GM12878 (cell line): ENCODE results near the gene KCNK17. TPM values are rescaled to one million over a fixed set of nuclear protein-coding genes. Genes with fewer than 3 reads are reported as not detected.

Source experiments
- ATAC-seq: fragments of 200-7000 bp; cut with Tn5 transposase; 3 replicates; pipeline ENCODE4 v1.9.1; 2020; ENCODE audit warnings: mild to moderate bottlenecking, moderate library complexity
- BruUV-seq: library from RNA; stranded (reverse); fragments of 400-500 nt; replicated peaks from 2 replicates; lab custom pipeline; 2021; lab: Mats Ljungman, UMichigan
- CTCF ChIA-PET: fragments of 300-600 bp; sonication (Branson Sonifier 250); formaldehyde crosslinking; extraction: SDS; loops from one replicate; lab custom pipeline; 2021; ENCODE audit warnings: inconsistent platforms; lab: Yijun Ruan, JAX
- POLR2A ChIA-PET: fragments of 350-600 bp; formaldehyde crosslinking; extraction: SDS; loops from one replicate; lab custom pipeline; 2021; ENCODE audit warnings: inconsistent platforms; lab: Charles Lee
- RAD21 ChIA-PET: fragments of 300-600 bp; sonication (Branson Sonifier 250); formaldehyde crosslinking; loops from one replicate; lab custom pipeline; 2023; ENCODE audit warnings: antibody characterized with exemption; ENCODE audit not compliant: unreplicated experiment; lab: Charles Lee
- SMC1A ChIA-PET: fragments of 300-600 bp; sonication (Branson Sonifier 250); formaldehyde crosslinking; loops from one replicate; lab custom pipeline; 2023; ENCODE audit not compliant: unreplicated experiment, uncharacterized antibody; lab: Charles Lee
- DNase-seq: peaks from one replicate; pipeline ENCODE4 v3.0.0-alpha.2; 2011; ENCODE audit warnings: low read depth, low spot score
- FAIRE-seq: peaks from 3 replicates; lab custom pipeline; 2011; peaks lifted over from hg19 to GRCh38; lab: Jason Lieb, UNC
- H2AFZ ChIP-seq: 2 replicates; pipeline ENCODE4 v1.6.0; 2011; ENCODE audit warnings: low read depth, low read length, control low read depth; ENCODE audit not compliant: control insufficient read depth
- H3K27ac ChIP-seq: 2 replicates; pipeline ENCODE4 v1.5.1; 2011; ENCODE audit warnings: control low read depth; ENCODE audit not compliant: control insufficient read depth, insufficient read depth
- H3K27me3 ChIP-seq, 2 experiments: replicated peaks in 1 of 2; 2 replicates each; pipeline versions ENCODE4 v1.6.0 to v1.6.1; 2011; ENCODE audit warnings: low read length in 1 of 2; ENCODE audit not compliant: control insufficient read depth in 2 of 2, insufficient read depth in 2 of 2
- H3K36me3 ChIP-seq, 2 experiments: 2 replicates each; pipeline ENCODE4 v1.5.1; 2011; ENCODE audit warnings: low read length in 1 of 2; ENCODE audit not compliant: control insufficient read depth in 2 of 2, insufficient read depth in 2 of 2
- H3K4me1 ChIP-seq: 2 replicates; pipeline ENCODE4 v1.6.1; 2011; ENCODE audit warnings: mild to moderate bottlenecking, low read length, moderate library complexity, mixed read lengths; ENCODE audit not compliant: control insufficient read depth, insufficient read depth
- H3K4me2 ChIP-seq: 2 replicates; pipeline ENCODE4 v1.6.0; 2011; ENCODE audit warnings: control low read depth; ENCODE audit not compliant: control insufficient read depth, insufficient read depth
- H3K4me3 ChIP-seq: fragments of 200-600 bp; sonication (generic); 2 replicates; pipeline ENCODE4 v1.5.1; 2016
- H3K79me2 ChIP-seq: 2 replicates; pipeline ENCODE4 v1.6.0; 2011; ENCODE audit warnings: low read length; ENCODE audit not compliant: control insufficient read depth, insufficient read depth
- H3K9ac ChIP-seq: 2 replicates; pipeline ENCODE4 v1.8.0; 2011; ENCODE audit warnings: low read length, control low read depth, mixed read lengths; ENCODE audit not compliant: control insufficient read depth, insufficient read depth
- H3K9me3 ChIP-seq: replicated peaks from 3 replicates; pipeline ENCODE4 v1.5.1; 2011; ENCODE audit warnings: mild to moderate bottlenecking, low read length; ENCODE audit not compliant: control insufficient read depth, insufficient read depth
- H4K20me1 ChIP-seq: 2 replicates; pipeline ENCODE4 v1.6.0; 2011; ENCODE audit not compliant: control insufficient read depth, insufficient read depth
- BHLHE40 ChIP-seq, 2 experiments: fragments of 450-650 bp in 1 of 2; IDR thresholded peaks; 2 replicates each; pipeline ENCODE4 v1.6.1; 2011 to 2017; ENCODE audit warnings: low read depth in 2 of 2, borderline replicate concordance in 1 of 2, improper control_type of control experiment in 1 of 2, low read length in 1 of 2, mild to moderate bottlenecking in 1 of 2
- CEBPB ChIP-seq, 2 experiments: fragments of 150-350 bp in 1 of 2; IDR thresholded peaks; 2 replicates each; pipeline ENCODE4 v1.6.1; 2012 to 2014; ENCODE audit warnings: low read depth in 2 of 2, low read length in 2 of 2, borderline replicate concordance in 1 of 2, inconsistent platforms in 1 of 2
- CHD4 ChIP-seq: fragments of 200-600 bp; sonication (generic); IDR thresholded peaks from 2 replicates; pipeline ENCODE4 v1.6.1; 2016; ENCODE audit warnings: mild to moderate bottlenecking
- HCFC1 ChIP-seq: fragments of 150-350 bp; IDR thresholded peaks from 2 replicates; pipeline ENCODE4 v1.6.1; 2014; ENCODE audit warnings: low read length
- HDAC6 ChIP-seq: fragments of 200-600 bp; sonication (generic); IDR thresholded peaks from one replicate; pipeline ENCODE4 v1.8.0; 2017; ENCODE audit warnings: antibody characterized with exemption; ENCODE audit not compliant: unreplicated experiment
- IRF4 ChIP-seq: IDR thresholded peaks from 2 replicates; pipeline ENCODE4 v1.6.1; 2011; ENCODE audit warnings: low read depth, low read length
- NFXL1 ChIP-seq: fragments of 450-650 bp; IDR thresholded peaks from 2 replicates; pipeline ENCODE4 v1.6.1; 2017; ENCODE audit warnings: antibody characterized with exemption, mild to moderate bottlenecking, borderline replicate concordance
- PAX5 ChIP-seq: IDR thresholded peaks from 2 replicates; pipeline ENCODE4 v1.6.1; 2011; ENCODE audit warnings: low read depth, low read length, borderline replicate concordance
- POU2F2 ChIP-seq: IDR thresholded peaks from 3 replicates; pipeline ENCODE4 v1.6.1; 2011; ENCODE audit warnings: low read depth, mild to moderate bottlenecking, low read length, borderline replicate concordance
- RAD21 ChIP-seq: IDR thresholded peaks from 2 replicates; pipeline ENCODE4 v1.6.1; 2011; ENCODE audit warnings: mild to moderate bottlenecking, low read depth, low read length, moderate library complexity; ENCODE audit not compliant: insufficient read depth
- RB1 ChIP-seq: fragments of 450-650 bp; formaldehyde crosslinking; IDR thresholded peaks from 2 replicates; pipeline ENCODE4 v1.6.1; 2017; ENCODE audit warnings: mild to moderate bottlenecking, borderline replicate concordance
- RELA ChIP-seq: fragments of 450-650 bp; IDR thresholded peaks from 2 replicates; pipeline ENCODE4 v1.8.0; 2014; ENCODE audit warnings: borderline replicate concordance; ENCODE audit not compliant: partially characterized antibody
- SIN3A ChIP-seq: IDR thresholded peaks from 2 replicates; pipeline ENCODE4 v1.6.1; 2012; ENCODE audit warnings: low read depth, low read length, improper control_type of control experiment
- SMC3 ChIP-seq: IDR thresholded peaks from 2 replicates; pipeline ENCODE4 v1.6.1; 2011; ENCODE audit warnings: low read length, improper control_type of control experiment, borderline replicate concordance
- YY1 ChIP-seq: IDR thresholded peaks from 2 replicates; pipeline ENCODE4 v1.6.1; 2011; ENCODE audit warnings: low read depth, mild to moderate bottlenecking, low read length
- WGBS: methylation state at CpG from one replicate; pipeline ENCODE4 v1.1.6; 2016; ENCODE audit warnings: low lambda C conversion rate; ENCODE audit not compliant: insufficient replicate concordance, insufficient coverage; ENCODE audit errors: missing lambda C conversion rate; 5-methylcytosine and 5-hydroxymethylcytosine counted together
- in situ Hi-C: fragments of 300-500 bp; cut with MboI; formaldehyde crosslinking; loops from 9 replicates; pipeline ENCODE4 v1.14.3; 2018; ENCODE audit warnings: mixed read lengths
- intact Hi-C: fragments of 100-400 bp; cut with micrococcal nuclease; formaldehyde crosslinking; loops from one replicate; pipeline ENCODE4 v1.14.2; 2022; ENCODE audit not compliant: unreplicated experiment
- polyA plus RNA-seq, 11 experiments: library from polyadenylated mRNA; depleted of rRNA in 4 of 11; unstranded in 6 of 11; stranded (reverse) in 5 of 11; fragments of >200 nt; fragmentation: Nextera tagmentation in 4 of 11; fragmentation: Illumina TruSeq in 1 of 11; extraction: Ambion mirVana in 4 of 11; extraction: Trizol in 1 of 11; gene quantifications; 1 replicate in 1 of 11; 2 replicates in 10 of 11; pipeline versions ENCODE4 v1.2.1 to v1.2.3, GENCODE V29; 2011 to 2016; ENCODE audit warnings: inconsistent platforms in 2 of 11, missing spikeins in 2 of 11, low read depth in 1 of 11
- total RNA-seq, 4 experiments: library from RNA; depleted of rRNA in 3 of 4; stranded (reverse); fragments of >200 nt in 3 of 4; fragmentation: Illumina TruSeq in 1 of 4; extraction: Trizol in 1 of 4; gene quantifications; 2 replicates each; pipeline versions ENCODE4 v1.2.1 to v1.2.3, GENCODE V29; 2013 to 2021
- TF ChIP-seq, protein P1 (sequence below), 3 experiments: IDR thresholded peaks in 2 of 3; conservative IDR thresholded peaks in 1 of 3; 2 replicates each; pipeline ENCODE4 v1.5.1; 2011; ENCODE audit warnings: low read depth in 3 of 3, low read length in 3 of 3, mild to moderate bottlenecking in 3 of 3, control low read depth in 2 of 3, moderate library complexity in 2 of 3, inconsistent platforms in 1 of 3, mixed read lengths in 1 of 3; ENCODE audit not compliant: control insufficient read depth in 2 of 3, insufficient read depth in 1 of 3; ENCODE audit errors: extremely low read depth in 1 of 3

Gene KCNK17
- total and polyA plus RNA-seq, 10 of the 15 experiments (the other 5 are each of a cell fraction or from before 2014, with no cell fraction given) = not detected

DNA sequence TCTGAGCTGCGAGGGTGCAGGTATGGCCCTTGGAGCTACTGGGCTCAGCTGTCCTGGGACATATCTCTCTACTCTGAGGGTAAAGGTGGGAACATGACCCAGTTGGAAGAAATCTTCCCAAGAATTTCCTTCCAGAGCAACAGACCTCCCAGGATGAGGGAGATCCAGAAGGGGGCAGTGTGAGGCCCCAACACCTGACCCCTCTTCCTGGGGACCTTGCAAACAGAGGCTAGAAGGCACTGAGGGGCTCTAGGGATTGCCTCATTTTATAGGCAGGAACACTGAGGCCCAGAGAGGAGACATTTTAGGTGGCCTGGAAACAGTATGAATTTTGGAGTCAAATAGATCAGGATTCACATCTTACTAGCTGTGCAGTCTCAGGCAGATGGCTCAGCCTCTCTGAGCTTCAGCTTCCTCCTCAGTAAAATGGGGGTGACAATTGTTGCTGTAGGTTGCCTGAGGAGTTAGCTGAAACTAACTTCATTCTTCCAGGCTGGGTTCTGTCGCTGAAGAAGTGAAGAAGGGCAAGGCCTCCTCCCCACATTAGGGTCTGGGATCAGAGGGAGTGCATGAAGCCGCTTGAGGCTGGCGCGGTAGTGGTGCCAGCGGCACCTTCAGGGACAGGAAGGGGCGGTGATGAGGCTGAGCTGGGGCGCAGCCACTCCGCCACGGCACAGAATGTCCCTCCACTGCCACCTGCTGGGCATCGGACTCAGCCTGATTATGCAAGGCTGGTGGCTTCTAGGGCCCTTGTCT lies 11.4 kb downstream of the KCNK17 start:
- peak overlapping the region; percentile 57 for H3K4me2 ChIP-seq
- in situ Hi-C loops (loop anchor here (5.0 kb wide), 3 partner anchors 136 to 431 kb away; no protein-coding TSS in a partner anchor), intact Hi-C loops (loop anchor here (1.0 to 5.0 kb wide), 5 partner anchors 112 to 431 kb away; no protein-coding TSS in a partner anchor)
- no peaks in the 10 kb centered on the region for H3K9me3 ChIP-seq
- peak overlapping the region; percentile 88 for H2AFZ ChIP-seq
- H3K36me3 ChIP-seq = no peaks in the 10 kb centered on the region
- H3K9ac ChIP-seq = no peak overlapping the region
- 3% methylated on average over 11 of the region's 11 CpGs for WGBS
- H3K27me3 ChIP-seq = peaks cover 0 to 3% of the 10 kb centered on the region in 2 experiments; a peak in 3 of 4 replicates
- no peak overlapping the region for H3K27ac ChIP-seq
- H3K4me1 ChIP-seq = 0 out of 2 replicates have a peak, but pooled peaks cover 2% of the 10 kb centered on the region
- ATAC-seq (peak; percentile 99), DNase-seq (peak; percentile 39), FAIRE-seq (peak; percentile 97)
- SMC1A ChIA-PET = interaction anchor here (0.6 to 7.4 kb wide), 20 partner anchors 12 to 430 kb away, joined by 3 to 83 read pairs (median 4); no protein-coding TSS in a partner anchor
- H4K20me1 ChIP-seq = no peaks in the 10 kb centered on the region
- no TSS peak for BruUV-seq
- POLR2A ChIA-PET = no interaction called here
- no peaks in the 10 kb centered on the region for H3K79me2 ChIP-seq
- RAD21 ChIA-PET = interaction anchor here (0.8 to 5.0 kb wide), 12 partner anchors 84 to 431 kb away, joined by 3 to 71 read pairs (median 5); no protein-coding TSS in a partner anchor
- TF ChIP-seq HCFC1 (no peak), SMC3 (peak; percentile 99), PAX5 (peak; percentile 18; the same call in 1 of the 2 replicates), NFXL1 (no peak), RELA (peak; percentile 33), BHLHE40 (IDR thresholded peaks at IDR 0.05; ENCODE audit: borderline replicate concordance in 1 of 2, low read depth in 2 of 2, low read length in 1 of 2) (0 out of 4 replicates have a peak, but pooled peaks of 1 of the 2 experiments have one; percentile 4), IRF4 (0 out of 2 replicates have a peak, but pooled peaks have one; percentile 41), SIN3A (no peak), CEBPB (IDR thresholded peaks at IDR 0.05; ENCODE audit: borderline replicate concordance in 1 of 2, low read depth in 2 of 2, low read length in 2 of 2) (0 out of 4 replicates have a peak, but pooled peaks of 1 of the 2 experiments have one; percentile 47), HDAC6 (no peak), RB1 (0 out of 2 replicates have a peak, but pooled peaks have one; percentile 65), YY1 (peak; percentile 74; the same call in 1 of the 2 replicates), RAD21 (peak; percentile 78), POU2F2 (peak; percentile 88; the same call in 2 of the 3 replicates), CHD4 (no peak)
- TF ChIP-seq, protein P1, sequence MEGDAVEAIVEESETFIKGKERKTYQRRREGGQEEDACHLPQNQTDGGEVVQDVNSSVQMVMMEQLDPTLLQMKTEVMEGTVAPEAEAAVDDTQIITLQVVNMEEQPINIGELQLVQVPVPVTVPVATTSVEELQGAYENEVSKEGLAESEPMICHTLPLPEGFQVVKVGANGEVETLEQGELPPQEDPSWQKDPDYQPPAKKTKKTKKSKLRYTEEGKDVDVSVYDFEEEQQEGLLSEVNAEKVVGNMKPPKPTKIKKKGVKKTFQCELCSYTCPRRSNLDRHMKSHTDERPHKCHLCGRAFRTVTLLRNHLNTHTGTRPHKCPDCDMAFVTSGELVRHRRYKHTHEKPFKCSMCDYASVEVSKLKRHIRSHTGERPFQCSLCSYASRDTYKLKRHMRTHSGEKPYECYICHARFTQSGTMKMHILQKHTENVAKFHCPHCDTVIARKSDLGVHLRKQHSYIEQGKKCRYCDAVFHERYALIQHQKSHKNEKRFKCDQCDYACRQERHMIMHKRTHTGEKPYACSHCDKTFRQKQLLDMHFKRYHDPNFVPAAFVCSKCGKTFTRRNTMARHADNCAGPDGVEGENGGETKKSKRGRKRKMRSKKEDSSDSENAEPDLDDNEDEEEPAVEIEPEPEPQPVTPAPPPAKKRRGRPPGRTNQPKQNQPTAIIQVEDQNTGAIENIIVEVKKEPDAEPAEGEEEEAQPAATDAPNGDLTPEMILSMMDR (IDR thresholded peaks at IDR 0.05 in 2 of 3, conservative IDR thresholded peaks at IDR 0.05 in 1 of 3; ENCODE audit: control insufficient read depth in 2 of 3, extremely low read depth in 1 of 3, insufficient read depth in 1 of 3, low read depth in 3 of 3, low read length in 3 of 3) = peak; percentile 86 to 97 (median 92); a peak in 5 of 6 replicates
- CTCF ChIA-PET = interaction anchor here (0.6 to 7.5 kb wide), 43 partner anchors 12 to 1758 kb away, joined by 3 to 167 read pairs (median 4); partner anchors contain the start of gene SAYSD1
- no peak overlapping the region for H3K4me3 ChIP-seq
